ENCODE measurements around the gene ARL6IP4. TPM values are rescaled to one million over a fixed set of nuclear protein-coding genes. Genes with fewer than 3 reads are reported as not detected.

ARL6IP4 gene
- polyA plus RNA-seq (2012; ENCODE audit: insufficient read length, low read depth) = 557 TPM

- TF ChIP-seq SIN3A (IDR thresholded peaks at IDR 0.05; ENCODE audit: borderline replicate concordance, insufficient read depth, low read length) (no peak; the same call in 1 of the 2 replicates), TAF1 (IDR thresholded peaks at IDR 0.05; ENCODE audit: borderline replicate concordance, insufficient read depth, low read length) (peak; percentile 79; the same call in 1 of the 2 replicates), FOXP2 (optimal IDR thresholded peaks at IDR 0.05; ENCODE audit: borderline replicate concordance, extremely low read depth, extremely low read length, insufficient read depth) (no peak), POLR2AphosphoS5 (IDR thresholded peaks at IDR 0.05; ENCODE audit: low read depth, low read length) (peak; percentile 63)
- TF ChIP-seq, protein P1, sequence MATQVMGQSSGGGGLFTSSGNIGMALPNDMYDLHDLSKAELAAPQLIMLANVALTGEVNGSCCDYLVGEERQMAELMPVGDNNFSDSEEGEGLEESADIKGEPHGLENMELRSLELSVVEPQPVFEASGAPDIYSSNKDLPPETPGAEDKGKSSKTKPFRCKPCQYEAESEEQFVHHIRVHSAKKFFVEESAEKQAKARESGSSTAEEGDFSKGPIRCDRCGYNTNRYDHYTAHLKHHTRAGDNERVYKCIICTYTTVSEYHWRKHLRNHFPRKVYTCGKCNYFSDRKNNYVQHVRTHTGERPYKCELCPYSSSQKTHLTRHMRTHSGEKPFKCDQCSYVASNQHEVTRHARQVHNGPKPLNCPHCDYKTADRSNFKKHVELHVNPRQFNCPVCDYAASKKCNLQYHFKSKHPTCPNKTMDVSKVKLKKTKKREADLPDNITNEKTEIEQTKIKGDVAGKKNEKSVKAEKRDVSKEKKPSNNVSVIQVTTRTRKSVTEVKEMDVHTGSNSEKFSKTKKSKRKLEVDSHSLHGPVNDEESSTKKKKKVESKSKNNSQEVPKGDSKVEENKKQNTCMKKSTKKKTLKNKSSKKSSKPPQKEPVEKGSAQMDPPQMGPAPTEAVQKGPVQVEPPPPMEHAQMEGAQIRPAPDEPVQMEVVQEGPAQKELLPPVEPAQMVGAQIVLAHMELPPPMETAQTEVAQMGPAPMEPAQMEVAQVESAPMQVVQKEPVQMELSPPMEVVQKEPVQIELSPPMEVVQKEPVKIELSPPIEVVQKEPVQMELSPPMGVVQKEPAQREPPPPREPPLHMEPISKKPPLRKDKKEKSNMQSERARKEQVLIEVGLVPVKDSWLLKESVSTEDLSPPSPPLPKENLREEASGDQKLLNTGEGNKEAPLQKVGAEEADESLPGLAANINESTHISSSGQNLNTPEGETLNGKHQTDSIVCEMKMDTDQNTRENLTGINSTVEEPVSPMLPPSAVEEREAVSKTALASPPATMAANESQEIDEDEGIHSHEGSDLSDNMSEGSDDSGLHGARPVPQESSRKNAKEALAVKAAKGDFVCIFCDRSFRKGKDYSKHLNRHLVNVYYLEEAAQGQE (IDR thresholded peaks at IDR 0.05; ENCODE audit: insufficient read depth in 1 of 2, low read depth in 2 of 2, low read length in 2 of 2) = no peak
Observed at GRCh38 chr12:122980183-122981035, at the start of gene ARL6IP4. Gene ARL6IP4, plus strand, starts transcription at chr12:122980681. Its CDS starts 459 bp downstream, at chr12:122981140.

DNA sequence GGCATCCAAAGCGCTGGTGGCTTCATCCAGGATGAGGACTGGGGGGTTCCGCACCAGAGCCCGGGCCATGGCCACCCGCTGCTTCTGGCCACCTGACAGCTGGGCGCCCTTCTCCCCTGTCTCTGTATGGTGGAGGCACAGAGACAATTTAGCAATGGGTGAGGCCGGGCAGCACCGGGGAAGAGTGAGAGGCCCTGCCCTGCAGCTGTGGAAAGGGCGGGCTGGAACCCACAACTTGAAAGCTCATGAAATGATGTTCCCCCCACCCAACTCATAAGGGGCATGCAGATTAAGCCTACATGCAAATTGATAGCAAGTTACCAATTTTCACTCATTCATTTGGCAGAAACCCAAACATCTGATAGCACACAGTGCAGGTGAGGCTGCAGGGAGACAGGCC is 48.3 kb upstream of the ARL6IP4 start:
- TF ChIP-seq POLR2AphosphoS5 (IDR thresholded peaks at IDR 0.05; ENCODE audit: low read depth, low read length) = no peak
- TF ChIP-seq TAF1 (IDR thresholded peaks at IDR 0.05; ENCODE audit: borderline replicate concordance, insufficient read depth, low read length) = no peak
- no peak for TF ChIP-seq FOXP2 (optimal IDR thresholded peaks at IDR 0.05; ENCODE audit: borderline replicate concordance, extremely low read depth, extremely low read length, insufficient read depth)
- TF ChIP-seq, protein P1 (IDR thresholded peaks at IDR 0.05; ENCODE audit: insufficient read depth in 1 of 2, low read depth in 2 of 2, low read length in 2 of 2) = no peak
- TF ChIP-seq SIN3A (IDR thresholded peaks at IDR 0.05; ENCODE audit: borderline replicate concordance, insufficient read depth, low read length) = no peak

DNA sequence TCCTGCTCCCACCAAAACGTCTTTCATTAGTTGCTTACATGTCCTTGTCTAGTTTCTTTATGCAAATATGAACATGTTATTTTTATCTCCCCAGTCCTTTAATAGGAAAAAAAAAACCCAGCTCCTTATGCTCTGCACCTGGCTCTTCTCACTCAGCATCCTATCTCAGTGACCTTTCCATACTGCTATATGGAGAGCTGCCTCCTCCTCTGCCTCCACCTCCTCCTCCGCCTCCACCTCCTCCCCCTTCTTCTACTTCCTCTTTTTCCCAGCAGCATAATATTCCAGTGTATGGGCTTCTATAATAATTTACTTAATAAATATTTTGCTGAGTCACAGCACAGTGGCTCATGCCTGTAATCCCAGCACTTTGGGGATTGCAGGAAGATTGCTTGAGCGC is 45.8 kb upstream of the ARL6IP4 start:
- TF ChIP-seq FOXP2 (optimal IDR thresholded peaks at IDR 0.05; ENCODE audit: borderline replicate concordance, extremely low read depth, extremely low read length, insufficient read depth) = no peak
- TF ChIP-seq, protein P1 (IDR thresholded peaks at IDR 0.05; ENCODE audit: insufficient read depth in 1 of 2, low read depth in 2 of 2, low read length in 2 of 2) = no peak
- no peak for TF ChIP-seq TAF1 (IDR thresholded peaks at IDR 0.05; ENCODE audit: borderline replicate concordance, insufficient read depth, low read length)
- no peak for TF ChIP-seq SIN3A (IDR thresholded peaks at IDR 0.05; ENCODE audit: borderline replicate concordance, insufficient read depth, low read length)
- TF ChIP-seq POLR2AphosphoS5 (IDR thresholded peaks at IDR 0.05; ENCODE audit: low read depth, low read length) = no peak

- TF ChIP-seq, protein P1 (IDR thresholded peaks at IDR 0.05; ENCODE audit: insufficient read depth in 1 of 2, low read depth in 2 of 2, low read length in 2 of 2) = no peak
- no peak for TF ChIP-seq POLR2AphosphoS5 (IDR thresholded peaks at IDR 0.05; ENCODE audit: low read depth, low read length)
- no peak for TF ChIP-seq SIN3A (IDR thresholded peaks at IDR 0.05; ENCODE audit: borderline replicate concordance, insufficient read depth, low read length)
- no peak for TF ChIP-seq TAF1 (IDR thresholded peaks at IDR 0.05; ENCODE audit: borderline replicate concordance, insufficient read depth, low read length)
Observed at GRCh38 chr12:122935318-122935717, 45.2 kb upstream of the ARL6IP4 start.

All from PFSK-1 (cell line).